HEK293T (cell line): ENCODE measurements around the gene COLEC12.

Experiments used
- CTCF ChIA-PET: fragments of 350-600 bp; formaldehyde crosslinking; extraction: SDS; loops from one replicate; lab custom pipeline; 2021; ENCODE audit warnings: antibody characterized with exemption, inconsistent platforms; lab: Yijun Ruan, JAX
- POLR2A ChIA-PET: fragments of 350-600 bp; formaldehyde crosslinking; extraction: SDS; loops from one replicate; lab custom pipeline; 2020; ENCODE audit warnings: antibody characterized with exemption, inconsistent platforms; lab: Yijun Ruan, JAX
- DNase-seq: peaks from one replicate; pipeline ENCODE4 v3.0.0; 2012; ENCODE audit warnings: mixed read lengths; ENCODE audit errors: extremely low spot score
- ARNT ChIP-seq: fragments of 450-650 bp; IDR thresholded peaks from 2 replicates; pipeline ENCODE4 v1.6.1; 2017; ENCODE audit warnings: mild to moderate bottlenecking
- BHLHE40 ChIP-seq: fragments of 450-650 bp; IDR thresholded peaks from 2 replicates; pipeline ENCODE4 v1.6.1; 2016; ENCODE audit warnings: mild to moderate bottlenecking, moderate library complexity, borderline replicate concordance
- CTBP1 ChIP-seq: fragments of 450-650 bp; IDR thresholded peaks from 2 replicates; pipeline ENCODE4 v1.6.1; 2016; ENCODE audit warnings: borderline replicate concordance
- ELF4 ChIP-seq: fragments of 450-650 bp; IDR thresholded peaks from 2 replicates; pipeline ENCODE4 v1.6.1; 2017; ENCODE audit warnings: antibody characterized with exemption
- FOXA1 ChIP-seq: fragments of 450-650 bp; IDR thresholded peaks from 2 replicates; pipeline ENCODE4 v1.6.1; 2016; ENCODE audit warnings: mild to moderate bottlenecking
- FOXM1 ChIP-seq: fragments of 450-650 bp; IDR thresholded peaks from 2 replicates; pipeline ENCODE4 v1.6.1; 2017; ENCODE audit warnings: mild to moderate bottlenecking, borderline replicate concordance
- HDGF ChIP-seq: fragments of 450-650 bp; IDR thresholded peaks from 2 replicates; pipeline ENCODE4 v1.6.1; 2017; ENCODE audit warnings: antibody characterized with exemption, borderline replicate concordance
- L3MBTL2 ChIP-seq: fragments of 450-650 bp; conservative IDR thresholded peaks from 2 replicates; pipeline ENCODE4 v1.6.1; 2016; ENCODE audit warnings: mild to moderate bottlenecking
- LEF1 ChIP-seq: fragments of 450-650 bp; IDR thresholded peaks from 2 replicates; pipeline ENCODE4 v1.6.1; 2017; ENCODE audit warnings: mild to moderate bottlenecking, borderline replicate concordance
- NFRKB ChIP-seq: fragments of 450-650 bp; IDR thresholded peaks from 2 replicates; pipeline ENCODE4 v1.6.1; 2016; ENCODE audit warnings: mild to moderate bottlenecking, moderate library complexity
- SP1 ChIP-seq: fragments of 450-650 bp; IDR thresholded peaks from 2 replicates; pipeline ENCODE4 v1.6.1; 2017
- SUZ12 ChIP-seq: fragments of 450-650 bp; IDR thresholded peaks from 2 replicates; pipeline ENCODE4 v1.6.1; 2016; ENCODE audit warnings: mild to moderate bottlenecking
- TARDBP ChIP-seq: fragments of 450-650 bp; IDR thresholded peaks from 2 replicates; pipeline ENCODE4 v1.6.1; 2016
- ZNF384 ChIP-seq: fragments of 450-650 bp; IDR thresholded peaks from 2 replicates; pipeline ENCODE4 v1.6.1; 2016
- TF ChIP-seq, protein P1 (sequence below): fragments of 450-650 bp; IDR thresholded peaks from 2 replicates; pipeline ENCODE4 v1.6.1; 2016

The COLEC12 gene

GRCh38 chr18:473802-474201, 26.7 kb downstream of the COLEC12 start:
- no peak for DNase-seq
- POLR2A ChIA-PET, result no interaction called here
- CTCF ChIA-PET, result interaction anchor here (0.6 to 0.8 kb wide), 2 partner anchors 27 to 355 kb away, joined by 3 to 5 read pairs; partner anchors contain the start of gene COLEC12
- no peak for TF ChIP-seq ARNT
- TF ChIP-seq HDGF, result no peak
- no peak for TF ChIP-seq NFRKB
- no peak for TF ChIP-seq CTBP1
- no peak for TF ChIP-seq SP1
- TF ChIP-seq ZNF384, result no peak
- no peak for TF ChIP-seq TARDBP
- TF ChIP-seq, protein P1, sequence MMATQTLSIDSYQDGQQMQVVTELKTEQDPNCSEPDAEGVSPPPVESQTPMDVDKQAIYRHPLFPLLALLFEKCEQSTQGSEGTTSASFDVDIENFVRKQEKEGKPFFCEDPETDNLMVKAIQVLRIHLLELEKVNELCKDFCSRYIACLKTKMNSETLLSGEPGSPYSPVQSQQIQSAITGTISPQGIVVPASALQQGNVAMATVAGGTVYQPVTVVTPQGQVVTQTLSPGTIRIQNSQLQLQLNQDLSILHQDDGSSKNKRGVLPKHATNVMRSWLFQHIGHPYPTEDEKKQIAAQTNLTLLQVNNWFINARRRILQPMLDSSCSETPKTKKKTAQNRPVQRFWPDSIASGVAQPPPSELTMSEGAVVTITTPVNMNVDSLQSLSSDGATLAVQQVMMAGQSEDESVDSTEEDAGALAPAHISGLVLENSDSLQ, result no peak

DNA sequence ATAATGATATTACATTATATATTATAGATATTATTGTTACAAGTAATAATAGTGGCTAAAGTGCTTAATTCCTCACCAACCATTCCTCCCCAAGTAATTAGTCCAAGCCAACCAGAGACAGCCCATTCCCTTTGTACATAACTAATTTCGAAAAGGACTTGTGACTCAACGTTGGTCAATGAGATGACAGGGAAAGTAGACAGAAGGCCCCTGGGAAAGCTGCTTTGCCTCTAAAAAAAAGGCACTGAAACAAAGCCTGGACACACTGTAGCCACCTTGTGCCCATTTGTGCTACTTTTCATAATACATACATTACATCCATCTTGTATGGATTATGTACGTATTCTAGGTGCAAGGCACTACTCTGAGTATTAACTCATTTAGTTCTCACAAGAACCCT, 28.8 kb downstream of the COLEC12 start:
- no peak for DNase-seq
- no peak for TF ChIP-seq TARDBP
- TF ChIP-seq LEF1, result no peak
- no peak for TF ChIP-seq ELF4
- TF ChIP-seq, protein P1, result no peak
- no peak for TF ChIP-seq FOXA1
- no peak for TF ChIP-seq ARNT
- POLR2A ChIA-PET, result no interaction called here
- CTCF ChIA-PET, result no interaction called here

- POLR2A ChIA-PET, result no interaction called here
- TF ChIP-seq TARDBP, result no peak
- TF ChIP-seq CTBP1, result no peak
- TF ChIP-seq, protein P1, result no peak
- TF ChIP-seq L3MBTL2, result no peak
- no peak for TF ChIP-seq FOXM1
- CTCF ChIA-PET, result no interaction called here
- DNase-seq, result no peak
Observed at GRCh38 chr18:470661-471501, 29.6 kb downstream of the COLEC12 start.

DNA sequence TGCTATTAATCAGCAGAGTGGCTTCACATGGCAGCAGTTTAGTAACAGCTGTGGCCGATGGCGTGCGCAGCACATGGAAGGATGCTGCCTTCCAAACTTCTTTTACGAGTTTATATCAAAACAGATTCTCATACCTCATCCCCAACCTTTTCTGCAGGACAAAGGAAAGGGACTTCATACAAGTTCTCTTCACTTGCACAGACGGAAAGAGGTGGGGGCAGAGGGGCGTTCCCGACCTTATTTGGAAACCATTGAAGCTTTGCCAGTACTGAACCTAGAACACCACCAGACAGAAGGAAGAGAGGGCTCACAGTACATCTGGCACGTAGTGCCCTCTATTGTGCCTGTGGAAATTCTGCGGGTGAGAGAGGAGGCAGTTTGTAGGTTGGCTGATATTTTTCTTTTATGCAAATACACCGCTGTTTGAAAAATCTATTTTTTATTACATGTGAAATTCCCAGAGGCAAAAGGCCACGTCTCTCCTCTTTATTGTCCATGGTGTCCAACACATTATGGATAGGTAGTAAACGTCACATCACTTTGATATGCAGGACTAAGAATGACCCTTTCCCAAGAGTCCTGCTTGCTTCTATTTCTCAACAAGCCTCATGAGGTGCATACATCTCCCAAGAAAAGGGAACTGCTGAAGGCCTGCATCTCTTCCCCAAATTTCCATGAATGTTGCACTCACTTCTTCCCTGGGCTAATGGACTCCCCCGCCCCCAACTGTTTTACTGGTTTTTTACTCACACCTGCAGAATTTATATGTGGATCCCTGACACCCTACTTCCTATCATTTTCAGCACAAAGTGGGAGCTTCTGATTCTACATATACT, 31.3 kb downstream of the COLEC12 start:
- POLR2A ChIA-PET, result no interaction called here
- DNase-seq, result no peak
- TF ChIP-seq L3MBTL2 (no peak), CTBP1 (no peak), FOXM1 (no peak), SUZ12 (no peak), SP1 (no peak), ARNT (no peak), ZNF384 (no peak), FOXA1 (no peak), ELF4 (no peak)
- CTCF ChIA-PET, result no interaction called here

GRCh38 chr18:463827-464541, 36.5 kb downstream of the COLEC12 start:
- no peak for DNase-seq
- POLR2A ChIA-PET, result no interaction called here
- CTCF ChIA-PET, result no interaction called here
- TF ChIP-seq HDGF, result no peak

DNA sequence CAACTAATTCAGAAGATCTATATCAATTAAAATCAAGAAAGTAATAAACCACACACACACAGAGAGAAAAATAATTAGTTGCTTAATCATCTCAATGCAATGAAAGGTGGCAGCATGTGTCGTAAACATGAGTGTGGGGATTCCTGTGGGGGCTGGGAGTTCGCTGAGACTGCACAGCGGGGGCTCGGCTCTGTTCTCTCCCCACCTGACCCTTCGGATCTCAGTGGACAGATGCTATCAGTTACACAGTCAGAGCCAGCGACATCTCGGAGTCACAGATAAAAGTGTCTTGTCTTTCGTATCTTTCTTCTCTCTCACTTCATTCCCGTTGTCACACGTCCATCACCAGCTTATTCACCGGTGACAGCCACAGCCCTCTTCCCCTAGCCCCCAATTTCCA, 37.1 kb downstream of the COLEC12 start:
- POLR2A ChIA-PET, result no interaction called here
- DNase-seq, result no peak
- CTCF ChIA-PET, result no interaction called here
- no peak for TF ChIP-seq CTBP1
- TF ChIP-seq NFRKB, result no peak
- no peak for TF ChIP-seq SP1
- no peak for TF ChIP-seq ARNT
- no peak for TF ChIP-seq ZNF384
- TF ChIP-seq, protein P1, result no peak
- no peak for TF ChIP-seq FOXM1
- no peak for TF ChIP-seq HDGF
- no peak for TF ChIP-seq SUZ12
- TF ChIP-seq TARDBP, result no peak
- TF ChIP-seq BHLHE40, result no peak
